IMR-90 (cell line): ENCODE data around the gene PGD.

ENCODE experiments used
- RCOR1 ChIP-seq: IDR thresholded peaks from 2 replicates; pipeline ENCODE4 v1.6.1; 2012; ENCODE audit warnings: mild to moderate bottlenecking, low read length, improper control_type of control experiment; ENCODE audit not compliant: insufficient replicate concordance
- TF ChIP-seq, protein P1 (sequence below): conservative IDR thresholded peaks from 2 replicates; pipeline ENCODE4 v1.5.1; 2012; ENCODE audit warnings: mild to moderate bottlenecking, low read depth, low read length, improper control_type of control experiment

DNA sequence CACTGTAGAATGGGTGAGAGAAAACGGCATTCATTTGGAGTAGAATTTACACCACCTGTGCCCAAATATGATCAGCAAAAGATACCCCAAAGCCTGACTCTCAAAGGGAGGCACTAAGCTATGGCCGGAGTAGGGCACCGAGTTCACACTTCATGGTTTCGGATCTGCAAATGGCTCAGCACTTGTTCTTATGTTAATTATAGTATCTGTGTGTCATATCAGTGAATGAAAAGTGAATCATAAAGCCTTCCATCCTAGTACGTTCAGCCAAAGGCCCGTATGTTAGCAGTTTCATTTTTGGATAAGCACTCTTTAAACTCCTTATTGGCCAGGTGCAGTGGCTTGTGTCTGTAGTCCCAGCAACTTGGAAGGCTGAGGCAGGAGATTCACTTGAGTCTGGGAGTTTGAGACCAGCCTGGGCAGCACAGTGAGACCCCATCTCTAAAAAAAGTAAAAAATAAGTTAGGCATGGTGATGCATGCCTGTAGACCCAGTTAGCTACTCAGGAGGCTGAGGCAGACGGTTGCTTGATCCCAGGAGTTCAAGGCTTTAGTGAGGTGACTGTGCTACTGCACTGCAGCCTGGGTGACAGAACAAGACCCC, 46.0 kb downstream of the PGD start:
- TF ChIP-seq, protein P1, sequence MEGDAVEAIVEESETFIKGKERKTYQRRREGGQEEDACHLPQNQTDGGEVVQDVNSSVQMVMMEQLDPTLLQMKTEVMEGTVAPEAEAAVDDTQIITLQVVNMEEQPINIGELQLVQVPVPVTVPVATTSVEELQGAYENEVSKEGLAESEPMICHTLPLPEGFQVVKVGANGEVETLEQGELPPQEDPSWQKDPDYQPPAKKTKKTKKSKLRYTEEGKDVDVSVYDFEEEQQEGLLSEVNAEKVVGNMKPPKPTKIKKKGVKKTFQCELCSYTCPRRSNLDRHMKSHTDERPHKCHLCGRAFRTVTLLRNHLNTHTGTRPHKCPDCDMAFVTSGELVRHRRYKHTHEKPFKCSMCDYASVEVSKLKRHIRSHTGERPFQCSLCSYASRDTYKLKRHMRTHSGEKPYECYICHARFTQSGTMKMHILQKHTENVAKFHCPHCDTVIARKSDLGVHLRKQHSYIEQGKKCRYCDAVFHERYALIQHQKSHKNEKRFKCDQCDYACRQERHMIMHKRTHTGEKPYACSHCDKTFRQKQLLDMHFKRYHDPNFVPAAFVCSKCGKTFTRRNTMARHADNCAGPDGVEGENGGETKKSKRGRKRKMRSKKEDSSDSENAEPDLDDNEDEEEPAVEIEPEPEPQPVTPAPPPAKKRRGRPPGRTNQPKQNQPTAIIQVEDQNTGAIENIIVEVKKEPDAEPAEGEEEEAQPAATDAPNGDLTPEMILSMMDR = no peak
- no peak for TF ChIP-seq RCOR1
